Vein endothelial cell (primary cell): ENCODE data around the gene MTMR1. TPM values are rescaled to one million over a fixed set of nuclear protein-coding genes. Genes with fewer than 3 reads are reported as not detected.

Experiments used
- total RNA-seq: library from RNA; depleted of rRNA; stranded (reverse); fragments of >200 nt; gene quantifications from 2 replicates; pipeline ENCODE4 v1.2.3, GENCODE V29; 2012

The MTMR1 gene
- 18.1 and 19.6 TPM in 2 replicates for total RNA-seq

DNA sequence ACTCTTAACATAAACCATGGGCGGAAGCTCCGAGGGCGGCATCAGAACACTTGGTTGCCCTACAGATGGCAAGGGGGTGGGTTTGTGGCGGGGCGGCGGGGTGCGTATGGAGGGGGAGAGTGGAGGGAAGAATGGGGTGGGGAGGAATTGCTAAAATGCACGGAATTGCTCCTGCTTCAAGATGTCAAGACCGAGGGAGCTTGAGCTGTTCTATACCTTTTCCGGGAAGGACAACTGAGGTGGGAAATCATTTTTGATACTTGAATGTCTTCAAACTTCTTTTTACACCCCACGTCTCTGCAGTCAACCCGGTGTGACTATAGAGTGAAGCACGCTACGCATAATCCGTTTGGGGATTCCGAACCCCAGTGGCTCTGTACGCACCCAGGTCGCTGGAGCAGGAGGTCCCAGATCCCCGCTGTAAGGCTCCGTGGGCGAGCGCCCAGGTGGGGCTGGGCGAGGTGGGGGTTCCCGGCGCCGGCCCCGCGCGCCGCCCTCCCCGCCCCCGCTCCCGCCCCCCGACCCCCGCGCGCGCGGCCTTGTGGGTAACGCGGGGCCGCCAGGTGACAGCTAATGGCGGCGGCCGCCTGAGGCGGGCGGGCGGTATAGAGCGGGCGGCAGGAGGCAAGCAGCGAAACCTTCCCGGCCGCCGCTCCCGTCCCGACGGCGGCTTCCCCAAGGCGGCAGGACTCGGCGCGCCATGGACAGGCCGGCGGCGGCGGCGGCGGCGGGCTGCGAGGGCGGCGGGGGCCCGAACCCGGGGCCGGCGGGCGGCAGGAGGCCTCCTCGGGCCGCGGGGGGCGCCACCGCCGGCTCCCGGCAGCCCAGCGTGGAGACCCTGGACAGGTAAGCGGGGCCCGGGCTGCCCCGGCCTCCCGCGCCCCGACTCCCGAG, at the start of gene MTMR1:
TSS of gene MTMR1 (plus strand) at position 566 of the 894 bp plus-strand sequence. CDS start at position 701, 135 bp downstream.

Other genes starting within 250 kb of the MTMR1 start
- 11.4 and 14.2 TPM in 2 replicates for gene MTM1, start 124.8 kb upstream of the MTMR1 start, total RNA-seq
- 48.3 and 60.1 TPM in 2 replicates for gene CD99L2, start 205.3 kb downstream of the MTMR1 start, total RNA-seq